OCI-LY1 (cell line): ENCODE measurements around the gene PPP1R9A.

Experiments
- H2AFZ ChIP-seq: fragments of 200-600 bp; sonication (generic), shearing (Covaris generic); 2 replicates; pipeline ENCODE4 v1.6.0; 2014; ENCODE audit warnings: antibody characterized with exemption, mild to moderate bottlenecking, low read length
- H3F3A ChIP-seq: fragments of 200-600 bp; sonication (generic), shearing (Covaris generic); 2 replicates; pipeline ENCODE4 v1.6.0; 2014; ENCODE audit warnings: mild to moderate bottlenecking, antibody characterized with exemption, low read length, moderate library complexity; ENCODE audit not compliant: insufficient read depth
- H3K27ac ChIP-seq: fragments of 200-600 bp; sonication (generic); 2 replicates; pipeline ENCODE4 v1.5.1; 2014; ENCODE audit warnings: low read length, mixed run types, mild to moderate bottlenecking, low read depth; ENCODE audit not compliant: poor library complexity, severe bottlenecking
- H3K27me3 ChIP-seq: fragments of 200-600 bp; sonication (generic); 2 replicates; pipeline ENCODE4 v1.6.0; 2014; ENCODE audit warnings: antibody characterized with exemption, mild to moderate bottlenecking, low read length, moderate library complexity; ENCODE audit not compliant: insufficient read depth
- H3K36me3 ChIP-seq: fragments of 200-600 bp; sonication (generic); 2 replicates; pipeline ENCODE4 v1.6.1; 2014; ENCODE audit warnings: mild to moderate bottlenecking, antibody characterized with exemption, low read length, moderate library complexity, mixed read lengths; ENCODE audit not compliant: insufficient read depth
- H3K4me1 ChIP-seq: fragments of 200-600 bp; sonication (generic); 2 replicates; pipeline ENCODE4 v1.5.1; 2014; ENCODE audit warnings: mild to moderate bottlenecking, low read length, moderate library complexity; ENCODE audit not compliant: insufficient read depth, severe bottlenecking
- H3K4me2 ChIP-seq: fragments of 200-600 bp; sonication (generic), shearing (Covaris generic); 2 replicates; pipeline ENCODE4 v1.6.1; 2014; ENCODE audit warnings: low read length
- H3K4me3 ChIP-seq: fragments of 200-600 bp; sonication (generic); 2 replicates; pipeline ENCODE4 v1.5.1; 2014; ENCODE audit warnings: low read length, low read depth, mild to moderate bottlenecking, mixed read lengths; ENCODE audit not compliant: poor library complexity, severe bottlenecking
- H3K79me2 ChIP-seq: fragments of 200-600 bp; shearing (Covaris generic); 2 replicates; pipeline ENCODE4 v1.6.1; 2016; ENCODE audit warnings: mixed run types, low read length, mixed read lengths; ENCODE audit not compliant: insufficient read depth
- H3K9ac ChIP-seq: fragments of 200-600 bp; sonication (generic), shearing (Covaris generic); 2 replicates; pipeline ENCODE4 v1.6.1; 2014; ENCODE audit warnings: mild to moderate bottlenecking, low read length, mixed read lengths
- H3K9me2 ChIP-seq: fragments of 200-600 bp; sonication (generic), shearing (Covaris generic); 2 replicates; pipeline ENCODE4 v1.6.1; 2014; ENCODE audit warnings: low read depth, mild to moderate bottlenecking, low read length, mixed read lengths
- H3K9me3 ChIP-seq: fragments of 200-600 bp; shearing (Covaris generic); 2 replicates; pipeline ENCODE4 v1.6.1; 2014; ENCODE audit warnings: low read length, mixed read lengths
- H4K20me1 ChIP-seq: fragments of 200-600 bp; sonication (generic), shearing (Covaris generic); 2 replicates; pipeline ENCODE4 v1.6.0; 2016; ENCODE audit warnings: mild to moderate bottlenecking, low read length; ENCODE audit not compliant: insufficient read depth
- EZH2 ChIP-seq: fragments of 200-600 bp; sonication (generic), shearing (Covaris generic); IDR thresholded peaks from 2 replicates; pipeline ENCODE4 v1.8.0; 2017; ENCODE audit warnings: borderline replicate concordance, mixed run types, mild to moderate bottlenecking, antibody characterized with exemption, low read length, moderate library complexity, mixed read lengths
- TF ChIP-seq, protein P1 (sequence below): fragments of 200-600 bp; sonication (generic), shearing (Covaris generic); IDR thresholded peaks from 2 replicates; pipeline ENCODE4 v1.5.1; 2017; ENCODE audit warnings: mild to moderate bottlenecking, antibody characterized with exemption, low read length, moderate library complexity, mixed read lengths

Gene PPP1R9A

DNA sequence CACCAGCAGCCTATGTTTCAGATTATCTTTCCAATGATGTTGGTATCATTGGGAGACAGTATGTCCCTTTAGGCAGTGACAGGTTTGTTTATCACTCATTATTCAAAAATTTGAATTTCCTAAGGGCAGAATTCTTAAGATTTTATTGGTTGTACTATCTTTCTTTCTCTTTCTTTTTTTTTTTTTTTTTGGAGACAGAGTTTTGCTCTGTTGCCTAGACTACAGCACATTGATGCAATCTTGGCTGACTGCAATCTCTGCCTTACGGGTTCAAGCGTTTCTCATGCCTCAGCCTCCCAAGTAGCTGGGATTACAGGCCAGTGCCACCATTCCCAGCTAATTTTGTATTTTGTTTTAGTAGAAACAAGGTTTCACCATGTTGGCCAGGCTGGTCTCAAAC, 305.8 kb downstream of the PPP1R9A start:
- H3K4me1 ChIP-seq: no peaks in the 10 kb centered on the region
- H3K9ac ChIP-seq: no peak overlapping the region
- no peaks in the 10 kb centered on the region for H3K36me3 ChIP-seq
- no peak overlapping the region for H3K27ac ChIP-seq
- no peak overlapping the region for H3K4me2 ChIP-seq
- H3K79me2 ChIP-seq: no peaks in the 10 kb centered on the region
- no peaks in the 10 kb centered on the region for H3K27me3 ChIP-seq
- no peaks in the 10 kb centered on the region for H3F3A ChIP-seq
- no peaks in the 10 kb centered on the region for H4K20me1 ChIP-seq
- no peak overlapping the region for H3K4me3 ChIP-seq
- H3K9me2 ChIP-seq: no peaks in the 10 kb centered on the region
- H2AFZ ChIP-seq: no peak overlapping the region
- TF ChIP-seq, protein P1, sequence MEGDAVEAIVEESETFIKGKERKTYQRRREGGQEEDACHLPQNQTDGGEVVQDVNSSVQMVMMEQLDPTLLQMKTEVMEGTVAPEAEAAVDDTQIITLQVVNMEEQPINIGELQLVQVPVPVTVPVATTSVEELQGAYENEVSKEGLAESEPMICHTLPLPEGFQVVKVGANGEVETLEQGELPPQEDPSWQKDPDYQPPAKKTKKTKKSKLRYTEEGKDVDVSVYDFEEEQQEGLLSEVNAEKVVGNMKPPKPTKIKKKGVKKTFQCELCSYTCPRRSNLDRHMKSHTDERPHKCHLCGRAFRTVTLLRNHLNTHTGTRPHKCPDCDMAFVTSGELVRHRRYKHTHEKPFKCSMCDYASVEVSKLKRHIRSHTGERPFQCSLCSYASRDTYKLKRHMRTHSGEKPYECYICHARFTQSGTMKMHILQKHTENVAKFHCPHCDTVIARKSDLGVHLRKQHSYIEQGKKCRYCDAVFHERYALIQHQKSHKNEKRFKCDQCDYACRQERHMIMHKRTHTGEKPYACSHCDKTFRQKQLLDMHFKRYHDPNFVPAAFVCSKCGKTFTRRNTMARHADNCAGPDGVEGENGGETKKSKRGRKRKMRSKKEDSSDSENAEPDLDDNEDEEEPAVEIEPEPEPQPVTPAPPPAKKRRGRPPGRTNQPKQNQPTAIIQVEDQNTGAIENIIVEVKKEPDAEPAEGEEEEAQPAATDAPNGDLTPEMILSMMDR: no peak
- no peak for TF ChIP-seq EZH2
- no peaks in the 10 kb centered on the region for H3K9me3 ChIP-seq

GRCh38 chr7:95213809-95214492, 306.6 kb downstream of the PPP1R9A start:
- Histone ChIP-seq H4K20me1 (no peaks in the 10 kb centered on the region), H3K9me3 (no peaks in the 10 kb centered on the region), H3K79me2 (no peaks in the 10 kb centered on the region), H3K27me3 (no peaks in the 10 kb centered on the region), H3K4me1 (no peaks in the 10 kb centered on the region), H2AFZ (no peak overlapping the region), H3K9me2 (no peaks in the 10 kb centered on the region), H3K27ac (no peak overlapping the region), H3K36me3 (no peaks in the 10 kb centered on the region), H3F3A (no peaks in the 10 kb centered on the region), H3K4me3 (no peak overlapping the region), H3K9ac (no peak overlapping the region), H3K4me2 (no peak overlapping the region)
- TF ChIP-seq EZH2: no peak
- TF ChIP-seq, protein P1: no peak

GRCh38 chr7:95219721-95220120, 312.3 kb downstream of the PPP1R9A start:
- Histone ChIP-seq H4K20me1 (no peaks in the 10 kb centered on the region), H3F3A (no peaks in the 10 kb centered on the region), H3K4me3 (no peak overlapping the region), H3K36me3 (no peaks in the 10 kb centered on the region), H3K9me2 (peaks cover 3% of the 10 kb centered on the region; the same call in 1 of the 2 replicates), H3K4me1 (no peaks in the 10 kb centered on the region), H3K9me3 (no peaks in the 10 kb centered on the region), H3K9ac (no peak overlapping the region), H3K79me2 (no peaks in the 10 kb centered on the region), H3K4me2 (no peak overlapping the region), H3K27me3 (no peaks in the 10 kb centered on the region), H3K27ac (no peak overlapping the region), H2AFZ (no peak overlapping the region)
- TF ChIP-seq EZH2: no peak
- TF ChIP-seq, protein P1: no peak
